PC-3 (cell line): ENCODE measurements around the gene SERPINA4. TPM values are rescaled to one million over a fixed set of nuclear protein-coding genes. Genes with fewer than 3 reads are reported as not detected.

ENCODE experiments used
- ATAC-seq: fragments of 200-7000 bp; cut with Tn5 transposase; 2 replicates; pipeline ENCODE4 v1.9.1; 2020; ENCODE audit warnings: mild to moderate bottlenecking, moderate library complexity
- BruUV-seq: library from RNA; stranded (reverse); fragments of 400-500 nt; replicated peaks from 2 replicates; lab custom pipeline; 2021; lab: Mats Ljungman, UMichigan
- CTCF ChIA-PET: fragments of 300-600 bp; sonication (Branson Sonifier 250); formaldehyde crosslinking; loops from one replicate; lab custom pipeline; 2022; ENCODE audit warnings: antibody characterized with exemption; lab: Charles Lee
- POLR2A ChIA-PET: fragments of 300-600 bp; sonication (Branson Sonifier 250); formaldehyde crosslinking; loops from one replicate; lab custom pipeline; 2022; ENCODE audit warnings: antibody characterized with exemption; ENCODE audit not compliant: unreplicated experiment; lab: Charles Lee
- DNase-seq: peaks from one replicate; pipeline ENCODE4 v3.0.0-alpha.2; 2015
- H2AFZ ChIP-seq: fragments of 300-600 bp; sonication (generic); 2 replicates; pipeline ENCODE4 v1.6.0; 2016; ENCODE audit warnings: antibody characterized with exemption, low read length
- H3F3A ChIP-seq: fragments of 300-600 bp; sonication (generic); one replicate; pipeline ENCODE4 v1.6.0; 2017; ENCODE audit warnings: antibody characterized with exemption, low read length, control low read depth, mild to moderate bottlenecking; ENCODE audit not compliant: unreplicated experiment
- H3K27ac ChIP-seq: fragments of 300-600 bp; sonication (generic); 2 replicates; pipeline ENCODE4 v1.5.1; 2016; ENCODE audit warnings: mild to moderate bottlenecking, low read length
- H3K27me3 ChIP-seq: fragments of 300-600 bp; sonication (generic); 2 replicates; pipeline ENCODE4 v1.6.1; 2016; ENCODE audit warnings: low read length, mixed read lengths
- H3K36me3 ChIP-seq: fragments of 300-600 bp; sonication (generic); 2 replicates; pipeline ENCODE4 v1.6.1; 2016; ENCODE audit warnings: low read depth, mixed run types, low read length, mixed read lengths
- H3K4me1 ChIP-seq: fragments of 300-600 bp; sonication (generic); 2 replicates; pipeline ENCODE4 v1.5.1; 2016; ENCODE audit warnings: low read length; ENCODE audit not compliant: insufficient read depth
- H3K4me2 ChIP-seq: fragments of 300-600 bp; sonication (generic); 2 replicates; pipeline ENCODE4 v1.6.0; 2016; ENCODE audit warnings: low read length
- H3K4me3 ChIP-seq: fragments of 300-600 bp; sonication (generic); 2 replicates; pipeline ENCODE4 v1.5.1; 2016; ENCODE audit warnings: mild to moderate bottlenecking, low read length, mixed read lengths
- H3K79me2 ChIP-seq: fragments of 300-600 bp; sonication (generic); 2 replicates; pipeline ENCODE4 v1.6.1; 2017; ENCODE audit warnings: low read length, mixed read lengths
- H3K9ac ChIP-seq: fragments of 300-600 bp; sonication (generic); 2 replicates; pipeline ENCODE4 v1.6.0; 2016; ENCODE audit warnings: mild to moderate bottlenecking, low read length
- H3K9me2 ChIP-seq: fragments of 300-600 bp; sonication (generic); replicated peaks from 2 replicates; pipeline ENCODE4 v1.6.1; 2016; ENCODE audit warnings: mixed run types, low read length, mixed read lengths
- H3K9me3 ChIP-seq: fragments of 300-600 bp; sonication (generic); 2 replicates; pipeline ENCODE4 v1.6.1; 2016; ENCODE audit warnings: low read length, mixed read lengths
- H4K20me1 ChIP-seq: fragments of 300-600 bp; sonication (generic); 2 replicates; pipeline ENCODE4 v1.6.1; 2016; ENCODE audit warnings: low read length, mixed read lengths
- CTCF ChIP-seq: fragments of 300-600 bp; sonication (generic); conservative IDR thresholded peaks from 2 replicates; pipeline ENCODE4 v1.5.1; 2017; ENCODE audit warnings: antibody characterized with exemption, low read depth, mild to moderate bottlenecking, low read length
- EZH2 ChIP-seq: fragments of 300-600 bp; sonication (generic); IDR thresholded peaks from one replicate; pipeline ENCODE4 v1.6.1; 2017; ENCODE audit warnings: antibody characterized with exemption, mild to moderate bottlenecking, low read length; ENCODE audit not compliant: unreplicated experiment
- EZH2phosphoT487 ChIP-seq: fragments of 300-600 bp; sonication (generic); IDR thresholded peaks from 2 replicates; pipeline ENCODE4 v1.6.1; 2018; ENCODE audit warnings: mild to moderate bottlenecking, antibody characterized with exemption, low read length, borderline replicate concordance
- intact Hi-C: fragments of 100-400 bp; cut with micrococcal nuclease; formaldehyde crosslinking; loops from 2 replicates; pipeline ENCODE4 v1.9.0; 2023
- total RNA-seq: library from RNA; depleted of rRNA; stranded (reverse); fragments of >200 nt; gene quantifications from 2 replicates; pipeline ENCODE4 v1.2.3, GENCODE V29; 2014

SERPINA4 gene
- total RNA-seq, 1 experiment from 2014 or later, result not detected

- intact Hi-C loops, result no loop called here
- DNase-seq, result no peak
- H3K4me3 ChIP-seq, result no peak overlapping the region
- H3K9me2 ChIP-seq, result no peaks in the 10 kb centered on the region
- H3F3A ChIP-seq, result no peaks in the 10 kb centered on the region
- H3K4me2 ChIP-seq, result no peak overlapping the region
- H3K27me3 ChIP-seq, result no peaks in the 10 kb centered on the region
- no peak overlapping the region for H3K27ac ChIP-seq
- no peak for ATAC-seq
- BruUV-seq, result no TSS peak
- no peak overlapping the region for H3K9ac ChIP-seq
- no peaks in the 10 kb centered on the region for H3K79me2 ChIP-seq
- no peaks in the 10 kb centered on the region for H4K20me1 ChIP-seq
- H3K36me3 ChIP-seq, result no peaks in the 10 kb centered on the region
- H3K4me1 ChIP-seq, result no peaks in the 10 kb centered on the region
- ChIA-PET POLR2A (no interaction called here), CTCF (no interaction called here)
- H2AFZ ChIP-seq, result no peak overlapping the region
- H3K9me3 ChIP-seq, result no peaks in the 10 kb centered on the region
- TF ChIP-seq EZH2 (no peak), EZH2phosphoT487 (no peak), CTCF (no peak)
These were observed 2.0 kb downstream of the SERPINA4 start for GRCh38 chr14:94562941-94563883.

GRCh38 chr14:94564381-94564780 lies 3.1 kb downstream of the SERPINA4 start:
- no peaks in the 10 kb centered on the region for H3K79me2 ChIP-seq
- no peak overlapping the region for H3K9ac ChIP-seq
- intact Hi-C loops, result no loop called here
- no peak overlapping the region for H3K27ac ChIP-seq
- BruUV-seq, result no TSS peak
- no peaks in the 10 kb centered on the region for H4K20me1 ChIP-seq
- DNase-seq (no peak), ATAC-seq (no peak)
- no peaks in the 10 kb centered on the region for H3K36me3 ChIP-seq
- CTCF ChIA-PET, result no interaction called here
- no peaks in the 10 kb centered on the region for H3K27me3 ChIP-seq
- no peak for TF ChIP-seq CTCF
- TF ChIP-seq EZH2, result no peak
- no peak for TF ChIP-seq EZH2phosphoT487
- no peaks in the 10 kb centered on the region for H3K9me2 ChIP-seq
- no peaks in the 10 kb centered on the region for H3F3A ChIP-seq
- H2AFZ ChIP-seq, result no peak overlapping the region
- H3K4me3 ChIP-seq, result no peak overlapping the region
- POLR2A ChIA-PET, result no interaction called here
- H3K4me1 ChIP-seq, result no peaks in the 10 kb centered on the region
- H3K9me3 ChIP-seq, result no peaks in the 10 kb centered on the region
- H3K4me2 ChIP-seq, result no peak overlapping the region

- ATAC-seq (no peak), DNase-seq (no peak)
- ChIA-PET POLR2A (no interaction called here), CTCF (no interaction called here)
- Histone ChIP-seq H4K20me1 (no peaks in the 10 kb centered on the region), H2AFZ (no peak overlapping the region), H3K79me2 (no peaks in the 10 kb centered on the region), H3K9me2 (no peaks in the 10 kb centered on the region), H3K4me2 (no peak overlapping the region), H3K4me1 (no peaks in the 10 kb centered on the region), H3K4me3 (no peak overlapping the region), H3K9me3 (no peaks in the 10 kb centered on the region), H3K9ac (no peak overlapping the region), H3K27ac (no peak overlapping the region), H3F3A (no peaks in the 10 kb centered on the region), H3K36me3 (no peaks in the 10 kb centered on the region), H3K27me3 (no peaks in the 10 kb centered on the region)
- intact Hi-C loops, result no loop called here
- no TSS peak for BruUV-seq
- TF ChIP-seq CTCF, result no peak
- TF ChIP-seq EZH2phosphoT487, result no peak
- no peak for TF ChIP-seq EZH2
These were observed 6.9 kb downstream of the SERPINA4 start for GRCh38 chr14:94568186-94568585.
